PFSK-1 (cell line): Measurements from ENCODE around the gene KCNJ6.

Experiments
- FOXP2 ChIP-seq: optimal IDR thresholded peaks from 2 replicates; pipeline ENCODE3; 2011; ENCODE audit warnings: borderline replicate concordance, control low read depth, inconsistent platforms; ENCODE audit not compliant: insufficient read depth; ENCODE audit errors: extremely low read length, extremely low read depth
- POLR2AphosphoS5 ChIP-seq: IDR thresholded peaks from 2 replicates; pipeline ENCODE4 v1.6.1; 2012; ENCODE audit warnings: low read depth, mild to moderate bottlenecking, control low read depth, low read length, moderate library complexity
- REST ChIP-seq, 2 experiments: IDR thresholded peaks; 2 replicates each; pipeline versions ENCODE4 v1.6.1 to v1.8.0; 2011 to 2012; ENCODE audit warnings: low read depth in 2 of 2, low read length in 2 of 2, control low read depth in 1 of 2, inconsistent platforms in 1 of 2, mild to moderate bottlenecking in 1 of 2, moderate library complexity in 1 of 2; ENCODE audit not compliant: insufficient read depth in 1 of 2
- SIN3A ChIP-seq: IDR thresholded peaks from 2 replicates; pipeline ENCODE4 v1.6.1; 2012; ENCODE audit warnings: mild to moderate bottlenecking, low read length, moderate library complexity, borderline replicate concordance; ENCODE audit not compliant: insufficient read depth
- TAF1 ChIP-seq: IDR thresholded peaks from 2 replicates; pipeline ENCODE4 v1.6.1; 2012; ENCODE audit warnings: low read length, control low read depth, borderline replicate concordance; ENCODE audit not compliant: insufficient read depth

The KCNJ6 gene

GRCh38 chr21:37833301-37833700 is 83.0 kb downstream of the KCNJ6 start:
- TF ChIP-seq FOXP2, result no peak
- TF ChIP-seq SIN3A, result no peak
- TF ChIP-seq TAF1, result no peak
- TF ChIP-seq POLR2AphosphoS5, result no peak
- no peak for TF ChIP-seq REST (IDR thresholded peaks at IDR 0.05; ENCODE audit: insufficient read depth in 1 of 2, low read depth in 2 of 2, low read length in 2 of 2)

- TF ChIP-seq REST (IDR thresholded peaks at IDR 0.05; ENCODE audit: insufficient read depth in 1 of 2, low read depth in 2 of 2, low read length in 2 of 2) (no peak), FOXP2 (no peak), SIN3A (no peak), POLR2AphosphoS5 (no peak), TAF1 (no peak)
Observed at GRCh38 chr21:37829447-37829846, 86.8 kb downstream of the KCNJ6 start.

GRCh38 chr21:37828991-37829390 is 87.3 kb downstream of the KCNJ6 start:
- TF ChIP-seq TAF1 (no peak), POLR2AphosphoS5 (no peak), SIN3A (no peak), REST (IDR thresholded peaks at IDR 0.05; ENCODE audit: insufficient read depth in 1 of 2, low read depth in 2 of 2, low read length in 2 of 2) (no peak), FOXP2 (no peak)

- TF ChIP-seq SIN3A, result no peak
- no peak for TF ChIP-seq POLR2AphosphoS5
- no peak for TF ChIP-seq REST (IDR thresholded peaks at IDR 0.05; ENCODE audit: insufficient read depth in 1 of 2, low read depth in 2 of 2, low read length in 2 of 2)
- TF ChIP-seq TAF1, result no peak
- no peak for TF ChIP-seq FOXP2
Observed at GRCh38 chr21:37828556-37828955, 87.7 kb downstream of the KCNJ6 start.

GRCh38 chr21:37827913-37828312 is 88.3 kb downstream of the KCNJ6 start:
- TF ChIP-seq SIN3A (no peak), POLR2AphosphoS5 (no peak), REST (IDR thresholded peaks at IDR 0.05; ENCODE audit: insufficient read depth in 1 of 2, low read depth in 2 of 2, low read length in 2 of 2) (no peak), FOXP2 (no peak), TAF1 (no peak)
